GM19043 (cell line): Measurements from ENCODE around the gene NPTN.
"Not testable (repeated sequence)": the region's sequence is repeated elsewhere in the genome, so short reads cannot be mapped to it uniquely, and the experiment has no call there.

Experiments
- ATAC-seq: cut with Tn5 transposase; IDR thresholded peaks from one replicate; pipeline ENCODE4 v1.9.1; 2021; ENCODE audit warnings: low read depth; ENCODE audit not compliant: unreplicated experiment

The NPTN gene

GRCh38 chr15:73633111-73633990, at the start of gene NPTN:
TSS of gene NPTN (minus strand) at chr15:73633389. CDS start at chr15:73633215, 174 bp downstream.
- ATAC-seq = peak; percentile 82

GRCh38 chr15:73682600-73683090, 49.5 kb upstream of the NPTN start:
- no peak for ATAC-seq

- ATAC-seq = no peak
Measured at GRCh38 chr15:73681856-73682599, 48.8 kb upstream of the NPTN start.

- ATAC-seq = no peak
Measured at GRCh38 chr15:73681063-73681462, 47.9 kb upstream of the NPTN start.

GRCh38 chr15:73680549-73680948, 47.4 kb upstream of the NPTN start:
- no peak for ATAC-seq

- ATAC-seq = no peak
Measured at GRCh38 chr15:73679964-73680363, 46.8 kb upstream of the NPTN start.

- no peak for ATAC-seq
Measured at GRCh38 chr15:73679180-73679579, 46.0 kb upstream of the NPTN start.

- ATAC-seq = no peak
Measured at GRCh38 chr15:73678498-73678897, 45.3 kb upstream of the NPTN start.

GRCh38 chr15:73677733-73678132, 44.5 kb upstream of the NPTN start:
- no peak for ATAC-seq

GRCh38 chr15:73677146-73677607, 44.0 kb upstream of the NPTN start:
- ATAC-seq = no peak

GRCh38 chr15:73674587-73674986, 41.4 kb upstream of the NPTN start:
- ATAC-seq = no peak

GRCh38 chr15:73660455-73660854, 27.3 kb upstream of the NPTN start:
- ATAC-seq = no peak

- ATAC-seq = no peak
Measured at GRCh38 chr15:73658645-73659044, 25.5 kb upstream of the NPTN start.

GRCh38 chr15:73655724-73656123, 22.5 kb upstream of the NPTN start:
- no peak for ATAC-seq

GRCh38 chr15:73654659-73655058, 21.5 kb upstream of the NPTN start:
- ATAC-seq = no peak

- ATAC-seq = no peak
Measured at GRCh38 chr15:73650416-73651126, 17.4 kb upstream of the NPTN start.

- ATAC-seq = no peak
Measured at GRCh38 chr15:73648014-73648295, 14.8 kb upstream of the NPTN start.

- ATAC-seq = no peak
Measured at GRCh38 chr15:73647259-73648013, 14.2 kb upstream of the NPTN start.

- not testable (repeated sequence) for ATAC-seq
Measured at GRCh38 chr15:73639464-73639863, 6.3 kb upstream of the NPTN start.

GRCh38 chr15:73637527-73637926, 4.3 kb upstream of the NPTN start:
- no peak for ATAC-seq
